Neutrophil (primary cell): ENCODE results near the gene PPP2R3B.
"Not testable (repeated sequence)": the region's sequence is repeated elsewhere in the genome, so short reads cannot be mapped to it uniquely, and the experiment has no call there.

Experiments used
- H3K27ac ChIP-seq: fragments of 200-600 bp; sonication (generic); 2 replicates; pipeline ENCODE4 v1.5.1; 2016; ENCODE audit warnings: mild to moderate bottlenecking, moderate library complexity
- H3K27me3 ChIP-seq: fragments of 200-600 bp; sonication (generic); 2 replicates; pipeline ENCODE4 v1.6.0; 2016; ENCODE audit warnings: mild to moderate bottlenecking
- H3K36me3 ChIP-seq: fragments of 200-600 bp; sonication (generic); 2 replicates; pipeline ENCODE4 v1.5.1; 2017
- H3K4me1 ChIP-seq, 2 experiments: fragments of 200-600 bp in 1 of 2; sonication (generic) in 1 of 2; 1 replicate in 1 of 2; 2 replicates in 1 of 2; pipeline versions ENCODE4 v1.5.1 to v1.6.1; 2013 to 2016; ENCODE audit warnings: low read depth in 1 of 2, low read length in 1 of 2, mild to moderate bottlenecking in 1 of 2, moderate library complexity in 1 of 2; ENCODE audit not compliant: control insufficient read depth in 1 of 2, insufficient read depth in 1 of 2
- H3K4me3 ChIP-seq, 2 experiments: fragments of 200-600 bp in 1 of 2; sonication (generic) in 1 of 2; 1 replicate in 1 of 2; 2 replicates in 1 of 2; pipeline ENCODE4 v1.5.1; 2013 to 2016; ENCODE audit warnings: low read depth in 1 of 2, low read length in 1 of 2, mild to moderate bottlenecking in 1 of 2, moderate library complexity in 1 of 2
- H3K9me3 ChIP-seq: fragments of 200-600 bp; sonication (generic); 2 replicates; pipeline ENCODE4 v1.5.1; 2016
- TF ChIP-seq, protein P1 (sequence below): fragments of 200-600 bp; sonication (generic); IDR thresholded peaks from 2 replicates; pipeline ENCODE4 v1.5.1; 2016; ENCODE audit warnings: antibody characterized with exemption

Gene PPP2R3B

DNA sequence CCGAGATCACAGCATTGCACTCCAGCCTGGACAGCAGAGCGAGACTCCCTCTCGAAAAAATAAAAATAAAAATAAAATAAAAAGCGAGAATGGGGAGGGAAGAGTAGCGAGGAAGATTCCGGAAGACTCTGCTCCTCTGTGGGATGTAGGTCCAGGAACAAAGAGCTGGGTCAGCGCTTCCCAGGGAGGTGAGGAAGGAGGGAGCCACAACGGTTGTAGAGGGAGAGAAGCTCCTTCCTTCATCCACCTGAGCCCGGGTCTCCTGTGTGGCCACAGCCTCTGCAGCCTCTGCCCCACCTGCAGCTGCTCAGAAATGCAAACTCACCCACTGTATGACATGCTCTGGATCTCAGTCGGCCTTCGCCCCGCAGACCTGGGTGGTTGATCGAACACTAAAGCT lies 3.8 kb upstream of the PPP2R3B start:
- Histone ChIP-seq H3K4me1 (peaks cover 14 to 16% of the 10 kb centered on the region in 2 experiments), H3K27ac (no peak overlapping the region), H3K36me3 (no peaks in the 10 kb centered on the region), H3K9me3 (no peaks in the 10 kb centered on the region), H3K4me3 (no peak overlapping the region), H3K27me3 (no peaks in the 10 kb centered on the region)
- TF ChIP-seq, protein P1, sequence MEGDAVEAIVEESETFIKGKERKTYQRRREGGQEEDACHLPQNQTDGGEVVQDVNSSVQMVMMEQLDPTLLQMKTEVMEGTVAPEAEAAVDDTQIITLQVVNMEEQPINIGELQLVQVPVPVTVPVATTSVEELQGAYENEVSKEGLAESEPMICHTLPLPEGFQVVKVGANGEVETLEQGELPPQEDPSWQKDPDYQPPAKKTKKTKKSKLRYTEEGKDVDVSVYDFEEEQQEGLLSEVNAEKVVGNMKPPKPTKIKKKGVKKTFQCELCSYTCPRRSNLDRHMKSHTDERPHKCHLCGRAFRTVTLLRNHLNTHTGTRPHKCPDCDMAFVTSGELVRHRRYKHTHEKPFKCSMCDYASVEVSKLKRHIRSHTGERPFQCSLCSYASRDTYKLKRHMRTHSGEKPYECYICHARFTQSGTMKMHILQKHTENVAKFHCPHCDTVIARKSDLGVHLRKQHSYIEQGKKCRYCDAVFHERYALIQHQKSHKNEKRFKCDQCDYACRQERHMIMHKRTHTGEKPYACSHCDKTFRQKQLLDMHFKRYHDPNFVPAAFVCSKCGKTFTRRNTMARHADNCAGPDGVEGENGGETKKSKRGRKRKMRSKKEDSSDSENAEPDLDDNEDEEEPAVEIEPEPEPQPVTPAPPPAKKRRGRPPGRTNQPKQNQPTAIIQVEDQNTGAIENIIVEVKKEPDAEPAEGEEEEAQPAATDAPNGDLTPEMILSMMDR: no peak

DNA sequence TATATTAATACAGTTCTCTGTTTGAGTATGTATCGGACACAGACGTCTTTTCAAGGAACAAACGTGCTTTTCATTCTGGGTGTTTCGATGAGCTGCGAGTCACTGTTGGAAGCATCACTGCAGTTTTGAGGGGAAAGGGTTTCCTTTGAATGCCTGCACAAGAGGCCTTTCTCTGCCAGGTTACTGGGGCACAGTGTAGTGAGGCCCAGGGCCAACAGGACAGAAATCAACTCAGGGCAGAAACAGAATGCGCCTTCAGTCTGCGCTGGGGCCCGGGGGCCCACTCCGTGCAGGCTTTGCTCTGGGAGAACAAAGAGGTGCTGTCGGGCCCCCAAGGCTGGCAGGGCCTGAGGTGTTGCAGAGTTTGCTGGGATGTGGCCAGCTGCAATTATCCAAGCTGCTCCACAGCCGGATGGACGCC lies 2.3 kb upstream of the PPP2R3B start:
- no peak overlapping the region for H3K4me3 ChIP-seq
- no peaks in the 10 kb centered on the region for H3K9me3 ChIP-seq
- TF ChIP-seq, protein P1: no peak
- peaks cover 15 to 17% of the 10 kb centered on the region in 2 experiments for H3K4me1 ChIP-seq
- no peak overlapping the region for H3K27ac ChIP-seq
- no peaks in the 10 kb centered on the region for H3K36me3 ChIP-seq
- no peaks in the 10 kb centered on the region for H3K27me3 ChIP-seq

DNA sequence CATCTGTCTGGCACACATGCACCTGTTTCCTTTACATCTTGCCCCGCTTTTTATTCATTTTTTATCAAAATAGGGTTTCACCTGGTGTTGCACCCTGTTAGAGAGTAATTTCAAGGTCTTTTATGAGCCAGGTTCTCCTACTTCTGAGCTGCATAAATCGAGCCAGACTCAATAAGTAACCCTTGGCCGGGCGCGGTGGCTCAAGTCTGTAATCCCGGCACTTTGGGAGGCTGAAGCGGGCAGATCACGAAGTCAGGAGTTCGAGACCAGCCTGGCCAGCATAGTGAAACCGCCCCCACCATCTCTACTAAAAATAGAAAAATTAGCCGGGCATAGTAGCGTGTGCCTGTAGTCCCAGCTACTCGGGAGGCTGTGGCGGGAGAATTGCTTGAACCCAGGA lies 1.0 kb upstream of the PPP2R3B start:
- H3K4me3 ChIP-seq: peak overlapping the region; percentile 97 to 100
- no peaks in the 10 kb centered on the region for H3K27me3 ChIP-seq
- no peaks in the 10 kb centered on the region for H3K9me3 ChIP-seq
- H3K27ac ChIP-seq: peak overlapping the region; percentile 89
- H3K36me3 ChIP-seq: no peaks in the 10 kb centered on the region
- TF ChIP-seq, protein P1: no peak
- H3K4me1 ChIP-seq: peaks cover 19% of the 10 kb centered on the region in 2 experiments

DNA sequence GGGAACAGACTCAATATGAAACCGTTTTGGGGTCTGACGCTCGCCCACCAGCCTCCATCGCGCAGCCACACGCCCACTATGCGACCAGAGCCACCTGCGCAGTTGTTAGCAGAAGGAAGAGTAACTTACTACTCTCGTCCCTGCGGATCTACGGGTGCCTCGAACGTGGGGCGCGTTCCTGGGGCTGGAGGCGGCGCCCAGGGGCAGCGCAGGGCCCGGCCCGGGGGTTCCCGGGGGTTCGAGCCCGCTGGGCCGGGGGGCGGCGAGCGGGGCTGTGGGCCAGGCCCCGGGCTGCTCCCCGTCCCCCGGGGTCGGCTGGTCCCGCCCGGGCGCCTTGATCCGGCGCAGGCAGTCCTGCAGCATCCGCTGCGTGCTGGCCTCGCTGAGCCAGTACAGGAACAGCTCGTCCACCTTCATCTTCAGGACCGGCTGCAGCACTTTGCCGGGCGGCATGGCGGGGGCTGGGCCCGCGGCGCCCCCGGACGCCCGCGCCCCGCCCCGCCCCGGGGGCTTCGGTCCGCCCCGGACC lies 404 bp downstream of the PPP2R3B start:
- Histone ChIP-seq H3K4me3 (peak overlapping the region; percentile 97 to 100), H3K27ac (peak overlapping the region; percentile 89), H3K27me3 (no peaks in the 10 kb centered on the region), H3K36me3 (no peaks in the 10 kb centered on the region), H3K4me1 (peaks cover 29% of the 10 kb centered on the region in 2 experiments), H3K9me3 (no peaks in the 10 kb centered on the region)
- TF ChIP-seq, protein P1: no peak

DNA sequence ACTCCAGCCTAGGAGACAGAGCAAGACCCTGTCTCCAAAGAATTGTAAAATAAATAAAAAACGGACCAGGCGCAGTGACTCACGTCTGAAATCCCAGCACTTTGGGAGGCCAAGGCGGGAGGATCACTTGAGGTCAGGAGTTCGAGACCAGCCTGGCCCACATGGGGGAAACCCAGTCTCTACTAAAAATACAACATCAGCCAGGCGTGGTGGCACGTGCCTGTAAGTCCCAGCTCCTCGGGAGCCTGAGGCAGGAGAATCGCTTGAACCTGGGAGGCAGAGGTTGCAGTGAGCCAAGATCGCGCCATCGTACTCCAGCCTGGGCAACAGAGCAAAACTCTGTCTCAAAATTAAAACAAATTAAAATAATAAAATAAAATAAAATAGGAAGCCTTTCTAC lies 971 bp downstream of the PPP2R3B start:
- not testable (repeated sequence) for H3K9me3 ChIP-seq, H3K36me3 ChIP-seq, H3K27me3 ChIP-seq, H3K27ac ChIP-seq
- Histone ChIP-seq H3K4me3 (peak overlapping the region; percentile 97 to 100), H3K4me1 (peaks cover 34% of the 10 kb centered on the region in 2 experiments)

- peaks cover 40 to 41% of the 10 kb centered on the region in 2 experiments for H3K4me1 ChIP-seq
- no peaks in the 10 kb centered on the region for H3K36me3 ChIP-seq
- H3K27ac ChIP-seq: no peak overlapping the region
- TF ChIP-seq, protein P1: no peak
- no peak overlapping the region for H3K4me3 ChIP-seq
- no peaks in the 10 kb centered on the region for H3K27me3 ChIP-seq
- no peaks in the 10 kb centered on the region for H3K9me3 ChIP-seq
Observed at GRCh38 chrX:384861-385260, 1.8 kb downstream of the PPP2R3B start.
